ENCODE measurements around the gene TAF1B. TPM values are rescaled to one million over a fixed set of nuclear protein-coding genes. Genes with fewer than 3 reads are reported as not detected.

Gene TAF1B
- total RNA-seq, 1 experiment from 2014 or later = 24.8 TPM

- POLR2A ChIA-PET (ENCODE audit: unreplicated experiment) = no interaction called here
- BruUV-seq (replicated peaks) = no TSS peak
- intact Hi-C loops (cut with micrococcal nuclease; ENCODE audit: unreplicated experiment) = no loop called here
Observed at GRCh38 chr2:9958057-9958456, 114.8 kb downstream of the TAF1B start.

DNA sequence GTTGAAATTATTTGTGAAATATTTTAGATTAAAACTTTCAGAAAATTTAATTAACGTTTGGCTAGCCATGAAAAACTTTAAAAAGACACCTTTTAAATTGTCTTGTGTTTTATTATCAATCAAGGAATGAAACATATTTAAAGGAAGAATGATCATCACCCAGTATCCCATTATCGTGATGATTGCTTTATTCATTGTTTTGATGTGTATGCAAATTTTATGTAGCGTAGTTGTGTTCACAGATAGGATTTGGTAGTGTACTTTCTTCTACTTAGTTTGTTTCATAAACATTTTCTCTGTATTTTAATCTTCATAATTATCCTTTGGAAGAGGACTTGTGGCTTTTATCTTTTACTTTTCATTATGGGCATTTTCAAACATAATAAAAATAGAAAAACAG is 116.0 kb downstream of the TAF1B start:
- Histone ChIP-seq H3F3A (ENCODE audit: insufficient read depth, low read depth) (peaks cover 20% of the 10 kb centered on the region; the same call in 1 of the 2 replicates), H3K9me3 (ENCODE audit: insufficient read depth, low read depth) (no peaks in the 10 kb centered on the region), H3K27ac (no peak overlapping the region), H3K4me1 (replicated peaks; ENCODE audit: insufficient read depth) (peaks cover 12% of the 10 kb centered on the region), H3K79me2 (ENCODE audit: low read depth) (peaks cover 29% of the 10 kb centered on the region), H3K27me3 (ENCODE audit: insufficient read depth, low read depth) (no peaks in the 10 kb centered on the region), H3K36me3 (ENCODE audit: low read depth) (peaks cover 51% of the 10 kb centered on the region), H2AFZ (no peak overlapping the region), H4K20me1 (ENCODE audit: insufficient read depth) (peaks cover 8% of the 10 kb centered on the region; the same call in 1 of the 2 replicates), H3K4me3 (no peak overlapping the region), H3K9me2 (ENCODE audit: insufficient read depth) (no peaks in the 10 kb centered on the region), H3K4me2 (no peak overlapping the region)
- no TSS peak for BruUV-seq (replicated peaks)
- CTCF ChIA-PET = no interaction called here
- TF ChIP-seq EZH2 (IDR thresholded peaks at IDR 0.05; ENCODE audit: low read depth) = no peak
- TF ChIP-seq, protein P1, sequence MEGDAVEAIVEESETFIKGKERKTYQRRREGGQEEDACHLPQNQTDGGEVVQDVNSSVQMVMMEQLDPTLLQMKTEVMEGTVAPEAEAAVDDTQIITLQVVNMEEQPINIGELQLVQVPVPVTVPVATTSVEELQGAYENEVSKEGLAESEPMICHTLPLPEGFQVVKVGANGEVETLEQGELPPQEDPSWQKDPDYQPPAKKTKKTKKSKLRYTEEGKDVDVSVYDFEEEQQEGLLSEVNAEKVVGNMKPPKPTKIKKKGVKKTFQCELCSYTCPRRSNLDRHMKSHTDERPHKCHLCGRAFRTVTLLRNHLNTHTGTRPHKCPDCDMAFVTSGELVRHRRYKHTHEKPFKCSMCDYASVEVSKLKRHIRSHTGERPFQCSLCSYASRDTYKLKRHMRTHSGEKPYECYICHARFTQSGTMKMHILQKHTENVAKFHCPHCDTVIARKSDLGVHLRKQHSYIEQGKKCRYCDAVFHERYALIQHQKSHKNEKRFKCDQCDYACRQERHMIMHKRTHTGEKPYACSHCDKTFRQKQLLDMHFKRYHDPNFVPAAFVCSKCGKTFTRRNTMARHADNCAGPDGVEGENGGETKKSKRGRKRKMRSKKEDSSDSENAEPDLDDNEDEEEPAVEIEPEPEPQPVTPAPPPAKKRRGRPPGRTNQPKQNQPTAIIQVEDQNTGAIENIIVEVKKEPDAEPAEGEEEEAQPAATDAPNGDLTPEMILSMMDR (conservative IDR thresholded peaks at IDR 0.05) = no peak
- POLR2A ChIA-PET (ENCODE audit: unreplicated experiment) = no interaction called here
- no peak for DNase-seq
- intact Hi-C loops (cut with micrococcal nuclease; ENCODE audit: unreplicated experiment) = no loop called here

More at GRCh38 chr2:9958057-9958456, 114.8 kb downstream of the TAF1B start:
- no peaks in the 10 kb centered on the region for H3K27me3 ChIP-seq (ENCODE audit: insufficient read depth, low read depth)
- no peaks in the 10 kb centered on the region for H3K9me2 ChIP-seq (ENCODE audit: insufficient read depth)
- no peaks in the 10 kb centered on the region for H3K9me3 ChIP-seq (ENCODE audit: insufficient read depth, low read depth)
- H3K27ac ChIP-seq = no peak overlapping the region
- no peak overlapping the region for H2AFZ ChIP-seq
- H3K36me3 ChIP-seq (ENCODE audit: low read depth) = peaks cover 44% of the 10 kb centered on the region
- CTCF ChIA-PET = no interaction called here
- DNase-seq = no peak
- H4K20me1 ChIP-seq (ENCODE audit: insufficient read depth) = peaks cover 10% of the 10 kb centered on the region; the same call in 1 of the 2 replicates
- peaks cover 24% of the 10 kb centered on the region for H3K4me1 ChIP-seq (replicated peaks; ENCODE audit: insufficient read depth)
- no peak overlapping the region for H3K4me2 ChIP-seq
- peaks cover 41% of the 10 kb centered on the region for H3K79me2 ChIP-seq (ENCODE audit: low read depth)
- no peak overlapping the region for H3K4me3 ChIP-seq
- H3F3A ChIP-seq (ENCODE audit: insufficient read depth, low read depth) = peaks cover 20% of the 10 kb centered on the region
- TF ChIP-seq EZH2 (IDR thresholded peaks at IDR 0.05; ENCODE audit: low read depth) = no peak
- TF ChIP-seq, protein P1 (conservative IDR thresholded peaks at IDR 0.05) = no peak

- Histone ChIP-seq H2AFZ (no peak overlapping the region), H3K79me2 (ENCODE audit: low read depth) (peaks cover 12% of the 10 kb centered on the region), H3K4me1 (replicated peaks; ENCODE audit: insufficient read depth) (0 out of 2 replicates have a peak, but pooled peaks cover 6% of the 10 kb centered on the region), H3F3A (ENCODE audit: insufficient read depth, low read depth) (peaks cover 20% of the 10 kb centered on the region; the same call in 1 of the 2 replicates), H3K4me2 (no peak overlapping the region), H3K9me3 (ENCODE audit: insufficient read depth, low read depth) (no peaks in the 10 kb centered on the region), H3K9me2 (ENCODE audit: insufficient read depth) (no peaks in the 10 kb centered on the region), H3K36me3 (ENCODE audit: low read depth) (peaks cover 54% of the 10 kb centered on the region), H3K27ac (no peak overlapping the region), H3K27me3 (ENCODE audit: insufficient read depth, low read depth) (no peaks in the 10 kb centered on the region), H4K20me1 (ENCODE audit: insufficient read depth) (no peaks in the 10 kb centered on the region; the same call in 1 of the 2 replicates), H3K4me3 (no peak overlapping the region)
- ChIA-PET POLR2A (ENCODE audit: unreplicated experiment) (no interaction called here), CTCF (interaction anchor here (0.6 kb wide), 2 partner anchors 29 to 62 kb away, joined by 3 read pairs; no protein-coding TSS in a partner anchor)
- no TSS peak for BruUV-seq (replicated peaks)
- no peak for TF ChIP-seq EZH2 (IDR thresholded peaks at IDR 0.05; ENCODE audit: low read depth)
- TF ChIP-seq, protein P1 (conservative IDR thresholded peaks at IDR 0.05) = no peak
- intact Hi-C loops (cut with micrococcal nuclease; ENCODE audit: unreplicated experiment) = no loop called here
- DNase-seq = no peak
Observed at GRCh38 chr2:9961013-9961412, 117.7 kb downstream of the TAF1B start.
